BE2C (cell line): ENCODE data around the gene ASIC2.

Experiments used
- DNase-seq: peaks from one replicate; pipeline ENCODE4 v3.0.0-alpha.2; 2020
- H3K27me3 ChIP-seq: fragments of 250-450 bp; sonication (Bioruptor Pico); 2 replicates; pipeline ENCODE4 v1.5.1; 2020; ENCODE audit warnings: mild to moderate bottlenecking
- H3K36me3 ChIP-seq: fragments of 250-450 bp; sonication (Bioruptor Pico); 2 replicates; pipeline ENCODE4 v1.5.1; 2020; ENCODE audit warnings: mild to moderate bottlenecking
- H3K4me1 ChIP-seq: fragments of 250-450 bp; sonication (Bioruptor Pico); 2 replicates; pipeline ENCODE4 v1.5.1; 2020
- H3K4me3 ChIP-seq: 2 replicates; pipeline ENCODE4 v1.5.1; 2011; ENCODE audit warnings: low read depth, low read length
- H3K9me3 ChIP-seq: fragments of 250-450 bp; sonication (Bioruptor Pico); 2 replicates; pipeline ENCODE4 v1.5.1; 2020
- CTCF ChIP-seq: IDR thresholded peaks from 2 replicates; pipeline ENCODE4 v1.5.1; 2012; ENCODE audit warnings: mild to moderate bottlenecking, low read depth, low read length

Gene ASIC2

GRCh38 chr17:33192951-33193911, 99.9 kb downstream of the ASIC2 start:
- no peaks in the 10 kb centered on the region for H3K4me1 ChIP-seq
- H3K4me3 ChIP-seq = no peak overlapping the region
- no peak for DNase-seq
- no peaks in the 10 kb centered on the region for H3K9me3 ChIP-seq
- TF ChIP-seq CTCF = no peak
- H3K36me3 ChIP-seq = no peaks in the 10 kb centered on the region
- H3K27me3 ChIP-seq = peaks cover 29% of the 10 kb centered on the region

GRCh38 chr17:33183487-33184026, 109.5 kb downstream of the ASIC2 start:
- TF ChIP-seq CTCF = no peak
- H3K27me3 ChIP-seq = peaks cover 43% of the 10 kb centered on the region

DNA sequence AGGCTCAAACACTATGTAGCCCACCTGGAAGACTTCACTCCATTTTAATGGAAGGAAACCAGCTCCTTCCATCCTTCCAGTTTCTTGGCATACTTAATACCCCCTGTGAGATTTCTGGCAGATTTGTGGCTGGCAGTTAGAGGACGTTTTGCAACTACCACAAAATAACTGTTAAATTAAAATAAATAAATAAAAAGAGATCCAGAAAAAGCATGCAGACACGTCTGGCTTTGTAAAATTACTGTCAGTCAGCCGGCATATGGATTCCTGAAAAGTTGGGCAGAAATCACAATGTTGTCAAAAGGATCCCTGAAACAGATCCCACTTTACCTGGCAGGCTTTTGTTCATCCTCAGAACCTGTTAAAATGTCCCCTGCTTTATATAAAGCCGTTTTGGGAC, 113.9 kb downstream of the ASIC2 start:
- no peak for TF ChIP-seq CTCF
- DNase-seq = no peak
- H3K27me3 ChIP-seq = peaks cover 23% of the 10 kb centered on the region
- H3K36me3 ChIP-seq = no peaks in the 10 kb centered on the region
- H3K9me3 ChIP-seq = no peaks in the 10 kb centered on the region; the same call in 1 of the 2 replicates
- H3K4me1 ChIP-seq = no peaks in the 10 kb centered on the region
- no peak overlapping the region for H3K4me3 ChIP-seq

More at GRCh38 chr17:33183487-33184026, 109.5 kb downstream of the ASIC2 start:
- DNase-seq = no peak
- Histone ChIP-seq H3K9me3 (no peaks in the 10 kb centered on the region), H3K4me1 (no peaks in the 10 kb centered on the region), H3K36me3 (no peaks in the 10 kb centered on the region), H3K4me3 (no peak overlapping the region)

- TF ChIP-seq CTCF = no peak
- no peak overlapping the region for H3K4me3 ChIP-seq
- no peaks in the 10 kb centered on the region; the same call in 1 of the 2 replicates for H3K9me3 ChIP-seq
- H3K4me1 ChIP-seq = no peaks in the 10 kb centered on the region
- DNase-seq = no peak
- peaks cover 18% of the 10 kb centered on the region for H3K27me3 ChIP-seq
- H3K36me3 ChIP-seq = no peaks in the 10 kb centered on the region
Measured at GRCh38 chr17:33178681-33179080, 114.4 kb downstream of the ASIC2 start.

DNA sequence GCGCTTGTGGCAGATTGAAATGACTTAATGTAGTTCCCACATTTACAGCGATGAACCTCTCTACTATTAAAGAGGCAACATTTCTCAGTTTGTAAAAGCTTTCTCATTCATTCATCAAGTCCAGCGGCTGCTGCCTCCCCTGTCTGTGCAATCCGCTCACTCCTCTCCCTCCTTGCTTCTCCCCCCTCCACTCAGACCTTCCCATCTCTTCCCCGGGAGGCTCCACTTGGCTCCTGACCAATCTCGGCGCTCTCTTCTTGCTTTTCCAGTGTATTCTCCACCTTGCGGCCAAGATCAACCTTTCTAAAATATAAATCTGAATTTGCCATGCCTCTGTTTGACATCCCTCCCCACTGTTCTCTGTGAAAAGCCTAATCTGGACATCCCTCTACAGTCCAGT, 117.5 kb downstream of the ASIC2 start:
- Histone ChIP-seq H3K27me3 (peaks cover 8% of the 10 kb centered on the region), H3K36me3 (no peaks in the 10 kb centered on the region), H3K9me3 (no peaks in the 10 kb centered on the region; the same call in 1 of the 2 replicates), H3K4me1 (no peaks in the 10 kb centered on the region), H3K4me3 (no peak overlapping the region)
- TF ChIP-seq CTCF = no peak
- DNase-seq = no peak

- no peak for TF ChIP-seq CTCF
- DNase-seq = no peak
- Histone ChIP-seq H3K27me3 (peaks cover 5% of the 10 kb centered on the region; the same call in 1 of the 2 replicates), H3K4me3 (no peak overlapping the region), H3K4me1 (no peaks in the 10 kb centered on the region), H3K9me3 (no peaks in the 10 kb centered on the region; the same call in 1 of the 2 replicates), H3K36me3 (no peaks in the 10 kb centered on the region)
Measured at GRCh38 chr17:33171931-33172330, 121.2 kb downstream of the ASIC2 start.
